Left forelimb (tissue), 1 donor: ENCODE data around the gene SHISA9.

Source experiments
- DNase-seq: peaks from one replicate; pipeline ENCODE4 v3.0.0-alpha.2; 2018; ENCODE audit warnings: low spot score

The SHISA9 gene

GRCh38 chr16:13076878-13077277, 175.5 kb downstream of the SHISA9 start:
- DNase-seq = no peak

DNA sequence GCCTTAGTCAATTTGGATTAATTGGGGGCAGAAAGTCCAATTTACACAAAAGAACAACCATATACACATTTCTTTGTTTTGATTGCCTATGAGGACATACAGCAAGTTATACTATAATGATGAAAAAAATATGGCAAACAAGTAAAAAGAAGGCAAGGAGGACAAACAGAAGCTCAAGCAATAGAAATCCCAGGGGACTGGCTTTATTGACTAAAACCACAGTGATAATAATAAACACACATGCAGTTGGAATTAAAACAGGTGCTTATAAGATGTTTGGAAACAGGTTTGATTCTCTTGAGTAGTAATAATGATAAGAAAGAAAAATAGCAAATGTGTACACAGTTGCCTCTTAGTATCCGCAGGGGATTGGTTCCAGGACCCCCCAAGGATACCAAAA, 176.4 kb downstream of the SHISA9 start:
- DNase-seq = no peak

GRCh38 chr16:13080531-13080930, 179.1 kb downstream of the SHISA9 start:
- no peak for DNase-seq

DNA sequence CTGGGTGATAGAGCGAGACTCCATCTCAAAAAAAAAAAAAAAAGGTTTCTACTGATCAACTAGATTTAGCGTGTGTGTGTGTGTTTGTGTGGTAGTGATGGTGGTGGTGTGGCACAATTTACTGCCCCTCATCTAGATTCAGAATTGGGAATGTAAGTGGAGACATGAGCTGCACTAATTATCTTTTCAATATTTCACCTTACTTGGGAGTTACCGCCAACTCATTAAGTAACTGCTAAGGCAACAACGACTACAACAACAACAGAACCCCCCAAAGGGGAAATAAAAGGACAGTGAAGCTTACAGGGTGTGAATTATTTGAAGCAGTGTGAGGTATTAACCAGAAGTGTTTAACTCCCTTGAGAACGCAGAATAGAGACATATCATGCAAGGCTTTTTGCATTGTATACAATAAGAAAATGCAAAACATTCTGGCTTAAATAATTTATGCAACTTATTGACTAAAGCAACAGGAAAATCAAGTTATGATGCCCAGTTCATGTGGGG, 180.5 kb downstream of the SHISA9 start:
- no peak for DNase-seq

GRCh38 chr16:13083681-13084080, 182.3 kb downstream of the SHISA9 start:
- no peak for DNase-seq

GRCh38 chr16:13084331-13084730, 182.9 kb downstream of the SHISA9 start:
- no peak for DNase-seq

GRCh38 chr16:13093661-13094060, 192.3 kb downstream of the SHISA9 start:
- DNase-seq = no peak

- DNase-seq = no peak
These were observed 193.7 kb downstream of the SHISA9 start for GRCh38 chr16:13095061-13095460.

DNA sequence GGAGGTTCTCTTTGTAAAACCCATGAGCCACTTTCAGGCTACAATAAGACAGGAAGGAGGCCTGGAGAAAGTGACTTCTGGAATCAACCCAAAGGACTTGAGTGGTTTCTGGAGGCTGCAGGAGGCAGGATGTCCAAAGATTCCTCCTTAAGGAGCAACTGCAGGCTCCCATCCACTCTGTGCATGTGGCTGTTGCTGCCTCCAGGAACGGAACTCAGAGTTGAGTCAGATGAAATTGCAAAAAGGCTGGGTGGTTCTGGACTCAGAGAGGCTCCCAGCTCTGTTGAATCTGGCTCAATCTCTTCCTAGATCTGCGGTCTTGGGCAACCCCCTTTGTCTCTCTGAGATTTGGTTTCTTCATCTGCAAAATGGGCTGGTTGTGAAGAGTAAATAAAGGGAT, 197.1 kb downstream of the SHISA9 start:
- no peak for DNase-seq

DNA sequence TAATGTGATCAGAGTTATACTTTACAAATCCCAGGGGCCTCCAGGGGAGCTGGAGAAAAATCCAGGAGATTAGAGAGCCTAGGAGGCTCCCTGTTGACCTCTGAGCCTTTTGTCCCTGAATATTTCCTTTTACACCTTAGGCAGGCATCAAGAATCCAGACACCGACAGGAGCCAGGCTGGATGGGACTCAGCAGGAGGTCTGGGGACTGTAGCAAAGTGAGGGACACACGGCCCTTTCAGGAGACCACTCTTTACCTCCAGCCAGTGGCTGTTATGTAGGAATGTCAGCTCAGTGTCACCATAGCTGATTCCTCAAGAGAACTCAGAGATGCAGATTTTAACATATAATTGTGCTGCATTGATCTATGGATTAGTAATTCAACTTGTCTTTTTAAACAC, 198.4 kb downstream of the SHISA9 start:
- no peak for DNase-seq

DNA sequence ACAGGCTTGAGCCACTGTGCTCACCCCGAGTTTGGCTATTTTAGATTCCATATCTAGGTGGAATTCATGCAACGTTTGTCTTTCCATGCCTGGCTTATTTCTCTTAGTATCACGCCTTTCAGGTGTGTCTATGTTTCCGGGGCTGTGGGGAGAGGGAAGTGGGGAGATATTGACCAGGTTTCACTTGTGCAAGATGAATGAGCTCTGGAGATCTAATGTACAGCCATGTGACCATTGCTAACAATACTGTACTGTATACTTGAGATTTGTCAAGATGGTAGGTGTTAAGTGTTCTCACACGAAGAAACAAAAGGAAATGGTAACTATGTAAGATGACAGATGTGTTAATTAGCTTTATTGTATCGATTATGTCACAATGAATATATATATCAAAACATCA, 199.6 kb downstream of the SHISA9 start:
- no peak for DNase-seq

GRCh38 chr16:13101828-13102227, 200.4 kb downstream of the SHISA9 start:
- DNase-seq = no peak

GRCh38 chr16:13102401-13102800, 201.0 kb downstream of the SHISA9 start:
- DNase-seq = no peak

DNA sequence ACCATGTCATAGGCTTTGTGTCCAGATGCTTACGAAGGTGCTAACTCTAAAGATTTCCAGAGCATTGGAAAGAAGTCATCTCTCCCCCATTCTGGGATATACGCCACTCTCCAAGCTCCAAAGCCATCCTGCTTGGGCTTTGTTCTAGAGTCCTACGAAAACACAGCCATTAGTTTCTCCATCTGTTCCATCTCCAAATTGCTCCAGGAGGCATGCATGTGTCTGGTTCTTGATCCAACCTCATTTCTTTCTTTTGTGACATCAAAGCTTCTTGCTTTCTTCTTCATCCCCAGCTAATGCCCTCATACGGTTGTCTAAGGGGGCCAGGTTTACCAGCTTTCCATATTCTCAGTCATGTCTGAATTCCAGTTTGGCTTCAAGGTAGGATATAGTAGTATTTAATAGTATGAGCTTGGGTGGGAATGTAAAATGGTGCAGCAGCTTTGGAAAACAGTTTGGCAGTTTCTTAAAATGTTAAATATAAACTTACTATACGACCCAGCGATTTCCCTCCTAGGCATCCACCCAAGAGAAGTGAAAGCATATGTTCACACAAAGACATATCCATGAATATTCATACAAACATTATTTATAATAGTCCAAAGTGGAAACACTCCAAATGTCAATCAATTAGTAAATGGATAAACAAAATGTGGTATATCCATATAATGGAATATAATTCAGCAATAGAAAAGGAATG, 202.6 kb downstream of the SHISA9 start:
- no peak for DNase-seq

- DNase-seq = no peak
These were observed 203.4 kb downstream of the SHISA9 start for GRCh38 chr16:13104772-13105171.

DNA sequence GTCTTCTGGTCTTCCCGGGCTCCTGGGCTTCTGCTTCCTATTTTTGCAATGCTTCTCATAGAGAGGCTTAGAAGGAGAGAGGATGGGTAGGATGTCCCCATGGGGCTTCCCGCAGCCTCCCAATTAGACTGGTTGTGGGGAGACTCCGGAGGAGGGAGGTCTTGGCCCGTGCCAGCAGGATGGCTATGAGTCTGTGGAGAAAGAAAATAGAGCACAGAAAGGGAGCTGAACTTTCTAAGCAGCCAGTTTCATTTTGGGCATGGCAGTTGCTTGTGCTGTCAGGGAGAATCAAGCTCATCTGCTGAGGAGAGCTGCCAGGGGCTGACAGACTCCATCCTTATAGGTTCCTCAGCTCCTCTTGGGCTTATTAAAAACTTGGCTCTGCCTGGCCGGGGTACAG, 204.0 kb downstream of the SHISA9 start:
- no peak for DNase-seq

DNA sequence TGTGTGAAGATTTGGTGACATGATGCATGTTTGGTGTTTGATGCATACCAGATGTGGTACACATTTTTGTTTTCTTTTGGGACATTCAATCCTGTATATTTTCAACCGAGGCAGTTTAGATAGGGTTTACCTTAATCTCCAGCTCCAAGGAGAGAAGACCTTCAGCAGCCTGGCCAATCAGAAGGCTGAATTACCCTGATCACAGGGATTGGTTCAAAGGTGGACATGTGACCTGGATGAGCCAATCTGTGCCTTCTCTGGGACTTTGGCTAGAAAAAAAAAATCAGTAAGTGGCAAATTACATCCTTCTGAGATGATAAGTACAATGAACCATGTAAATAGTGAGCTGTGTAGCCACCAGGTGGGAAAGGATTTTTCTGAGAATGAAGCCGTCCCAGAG, 205.1 kb downstream of the SHISA9 start:
- DNase-seq = no peak

DNA sequence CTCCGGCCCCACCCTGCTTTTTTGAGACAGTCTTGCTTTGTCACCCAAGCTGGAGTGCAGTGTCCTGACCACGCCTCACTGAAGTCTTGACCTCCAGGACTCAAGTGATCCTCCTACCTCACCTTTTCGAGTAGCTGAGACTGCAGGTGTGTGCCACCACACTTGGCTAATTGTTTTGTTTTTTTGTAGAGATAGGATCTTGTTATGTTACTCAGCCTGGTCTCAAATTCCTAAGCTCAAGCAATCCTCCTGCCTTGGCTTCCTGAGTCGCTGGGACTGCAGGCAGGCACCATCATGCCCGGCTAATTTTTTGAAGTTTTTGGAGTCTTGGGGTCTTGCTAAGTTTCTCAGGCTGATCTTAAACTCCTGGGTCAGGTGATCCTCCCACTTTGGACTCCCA, 206.7 kb downstream of the SHISA9 start:
- DNase-seq = no peak

- DNase-seq = no peak
These were observed 207.8 kb downstream of the SHISA9 start for GRCh38 chr16:13109171-13109570.

GRCh38 chr16:13110124-13110796, 208.9 kb downstream of the SHISA9 start:
- no peak for DNase-seq

- DNase-seq = no peak
These were observed 210.3 kb downstream of the SHISA9 start for GRCh38 chr16:13111747-13112146.

GRCh38 chr16:13113741-13114140, 212.3 kb downstream of the SHISA9 start:
- no peak for DNase-seq

DNA sequence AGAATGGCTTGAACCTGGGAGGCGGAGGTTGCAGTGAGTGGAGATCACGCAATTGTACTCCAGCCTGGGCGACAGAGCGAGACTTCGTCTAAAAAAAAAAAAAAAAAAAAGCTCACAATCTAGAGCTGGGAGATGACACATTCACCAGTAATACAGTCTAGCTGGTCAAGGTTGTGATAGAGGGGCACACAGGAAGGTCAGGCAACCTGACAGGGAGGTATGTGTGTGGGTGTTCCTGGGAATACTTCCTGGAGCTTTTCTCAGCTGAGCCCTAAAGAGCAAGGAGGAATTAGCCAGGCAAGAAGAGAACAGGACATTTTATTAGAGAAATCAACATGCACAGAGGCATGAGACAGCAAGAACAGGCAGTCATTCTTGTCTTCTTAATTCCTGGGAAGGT, 216.7 kb downstream of the SHISA9 start:
- DNase-seq = no peak

- DNase-seq = no peak
These were observed 218.7 kb downstream of the SHISA9 start for GRCh38 chr16:13120091-13120490.
